Measurements from ENCODE around the gene C5orf46.

C5orf46 gene

GRCh38 chr5:147920420-147921030 lies 14.2 kb upstream of the C5orf46 start:
- Histone ChIP-seq H3K36me3 (ENCODE audit: control insufficient read depth, insufficient read depth, low read length) (no peaks in the 10 kb centered on the region), H3K4me3 (ENCODE audit: low read depth, low read length) (no peak overlapping the region), H3K9ac (ENCODE audit: low read length) (no peak overlapping the region), H3K27me3 (ENCODE audit: control insufficient read depth, insufficient read depth, low read length) (no peaks in the 10 kb centered on the region), H3K4me1 (ENCODE audit: control insufficient read depth, insufficient read depth, low read length) (no peaks in the 10 kb centered on the region; the same call in 1 of the 2 replicates), H3K9me3 (ENCODE audit: control insufficient read depth, insufficient read depth, low read depth, low read length) (no peaks in the 10 kb centered on the region), H3K27ac (ENCODE audit: low read depth, low read length) (no peak overlapping the region)

- no peaks in the 10 kb centered on the region; the same call in 1 of the 2 replicates for H3K4me1 ChIP-seq (ENCODE audit: control insufficient read depth, insufficient read depth, low read length)
- H3K27ac ChIP-seq (ENCODE audit: low read depth, low read length): no peak overlapping the region
- H3K36me3 ChIP-seq (ENCODE audit: control insufficient read depth, insufficient read depth, low read length): no peaks in the 10 kb centered on the region
- no peaks in the 10 kb centered on the region for H3K27me3 ChIP-seq (ENCODE audit: control insufficient read depth, insufficient read depth, low read length)
- no peaks in the 10 kb centered on the region for H3K9me3 ChIP-seq (ENCODE audit: control insufficient read depth, insufficient read depth, low read depth, low read length)
- H3K4me3 ChIP-seq (ENCODE audit: low read depth, low read length): no peak overlapping the region
- no peak overlapping the region for H3K9ac ChIP-seq (ENCODE audit: low read length)
Measured at GRCh38 chr5:147918899-147919298, 12.6 kb upstream of the C5orf46 start.

- H3K9me3 ChIP-seq (ENCODE audit: control insufficient read depth, insufficient read depth, low read depth, low read length): no peaks in the 10 kb centered on the region
- no peak overlapping the region for H3K27ac ChIP-seq (ENCODE audit: low read depth, low read length)
- no peaks in the 10 kb centered on the region; the same call in 1 of the 2 replicates for H3K4me1 ChIP-seq (ENCODE audit: control insufficient read depth, insufficient read depth, low read length)
- H3K4me3 ChIP-seq (ENCODE audit: low read depth, low read length): no peak overlapping the region
- no peaks in the 10 kb centered on the region for H3K36me3 ChIP-seq (ENCODE audit: control insufficient read depth, insufficient read depth, low read length)
- no peak overlapping the region for H3K9ac ChIP-seq (ENCODE audit: low read length)
- H3K27me3 ChIP-seq (ENCODE audit: control insufficient read depth, insufficient read depth, low read length): no peaks in the 10 kb centered on the region
Measured at GRCh38 chr5:147918101-147918685, 11.9 kb upstream of the C5orf46 start.

GRCh38 chr5:147913786-147914185 lies 7.4 kb upstream of the C5orf46 start:
- Histone ChIP-seq H3K9ac (ENCODE audit: low read length) (no peak overlapping the region), H3K4me3 (ENCODE audit: low read depth, low read length) (no peak overlapping the region), H3K27me3 (ENCODE audit: control insufficient read depth, insufficient read depth, low read length) (no peaks in the 10 kb centered on the region), H3K27ac (ENCODE audit: low read depth, low read length) (no peak overlapping the region), H3K9me3 (ENCODE audit: control insufficient read depth, insufficient read depth, low read depth, low read length) (no peaks in the 10 kb centered on the region; the same call in 1 of the 2 replicates), H3K4me1 (ENCODE audit: control insufficient read depth, insufficient read depth, low read length) (no peaks in the 10 kb centered on the region), H3K36me3 (ENCODE audit: control insufficient read depth, insufficient read depth, low read length) (no peaks in the 10 kb centered on the region)

GRCh38 chr5:147912011-147912410 lies 5.7 kb upstream of the C5orf46 start:
- Histone ChIP-seq H3K36me3 (ENCODE audit: control insufficient read depth, insufficient read depth, low read length) (no peaks in the 10 kb centered on the region), H3K27me3 (ENCODE audit: control insufficient read depth, insufficient read depth, low read length) (no peaks in the 10 kb centered on the region), H3K9ac (ENCODE audit: low read length) (no peak overlapping the region), H3K9me3 (ENCODE audit: control insufficient read depth, insufficient read depth, low read depth, low read length) (no peaks in the 10 kb centered on the region; the same call in 1 of the 2 replicates), H3K4me1 (ENCODE audit: control insufficient read depth, insufficient read depth, low read length) (peaks cover 3% of the 10 kb centered on the region; the same call in 1 of the 2 replicates), H3K4me3 (ENCODE audit: low read depth, low read length) (no peak overlapping the region), H3K27ac (ENCODE audit: low read depth, low read length) (no peak overlapping the region)

- H3K36me3 ChIP-seq (ENCODE audit: control insufficient read depth, insufficient read depth, low read length): no peaks in the 10 kb centered on the region
- H3K4me3 ChIP-seq (ENCODE audit: low read depth, low read length): no peak overlapping the region
Measured at GRCh38 chr5:147911427-147911826, 5.1 kb upstream of the C5orf46 start.

GRCh38 chr5:147904110-147904509 lies 2.2 kb downstream of the C5orf46 start:
- H3K27me3 ChIP-seq (ENCODE audit: control insufficient read depth, insufficient read depth, low read length): no peaks in the 10 kb centered on the region
- H3K27ac ChIP-seq (ENCODE audit: low read depth, low read length): no peak overlapping the region
- H3K4me3 ChIP-seq (ENCODE audit: low read depth, low read length): no peak overlapping the region
- no peaks in the 10 kb centered on the region for H3K9me3 ChIP-seq (ENCODE audit: control insufficient read depth, insufficient read depth, low read depth, low read length)
- no peak overlapping the region for H3K9ac ChIP-seq (ENCODE audit: low read length)
- H3K4me1 ChIP-seq (ENCODE audit: control insufficient read depth, insufficient read depth, low read length): peaks cover 15% of the 10 kb centered on the region
- no peaks in the 10 kb centered on the region for H3K36me3 ChIP-seq (ENCODE audit: control insufficient read depth, insufficient read depth, low read length)

More at GRCh38 chr5:147911427-147911826, 5.1 kb upstream of the C5orf46 start:
- Histone ChIP-seq H3K4me1 (ENCODE audit: control insufficient read depth, insufficient read depth, low read length) (peaks cover 3% of the 10 kb centered on the region; the same call in 1 of the 2 replicates), H3K9me3 (ENCODE audit: control insufficient read depth, insufficient read depth, low read depth, low read length) (no peaks in the 10 kb centered on the region; the same call in 1 of the 2 replicates), H3K9ac (ENCODE audit: low read length) (no peak overlapping the region), H3K27ac (ENCODE audit: low read depth, low read length) (no peak overlapping the region), H3K27me3 (ENCODE audit: control insufficient read depth, insufficient read depth, low read length) (no peaks in the 10 kb centered on the region)

- Histone ChIP-seq H3K27ac (ENCODE audit: low read depth, low read length) (no peak overlapping the region), H3K27me3 (ENCODE audit: control insufficient read depth, insufficient read depth, low read length) (no peaks in the 10 kb centered on the region), H3K4me3 (ENCODE audit: low read depth, low read length) (no peak overlapping the region), H3K9ac (ENCODE audit: low read length) (no peak overlapping the region), H3K4me1 (ENCODE audit: control insufficient read depth, insufficient read depth, low read length) (peaks cover 12% of the 10 kb centered on the region), H3K36me3 (ENCODE audit: control insufficient read depth, insufficient read depth, low read length) (no peaks in the 10 kb centered on the region), H3K9me3 (ENCODE audit: control insufficient read depth, insufficient read depth, low read depth, low read length) (no peaks in the 10 kb centered on the region)
Measured at GRCh38 chr5:147902609-147903115, 3.7 kb downstream of the C5orf46 start.

- H3K36me3 ChIP-seq (ENCODE audit: control insufficient read depth, insufficient read depth, low read length): no peaks in the 10 kb centered on the region
- H3K9ac ChIP-seq (ENCODE audit: low read length): no peak overlapping the region
- peak overlapping the region; percentile 18; the same call in 1 of the 2 replicates for H3K27ac ChIP-seq (ENCODE audit: low read depth, low read length)
- H3K9me3 ChIP-seq (ENCODE audit: control insufficient read depth, insufficient read depth, low read depth, low read length): no peaks in the 10 kb centered on the region
- peaks cover 12% of the 10 kb centered on the region for H3K4me1 ChIP-seq (ENCODE audit: control insufficient read depth, insufficient read depth, low read length)
- H3K27me3 ChIP-seq (ENCODE audit: control insufficient read depth, insufficient read depth, low read length): no peaks in the 10 kb centered on the region
- no peak overlapping the region for H3K4me3 ChIP-seq (ENCODE audit: low read depth, low read length)
Measured at GRCh38 chr5:147901599-147902039, 4.7 kb downstream of the C5orf46 start.

GRCh38 chr5:147898875-147899401 lies 7.4 kb downstream of the C5orf46 start:
- no peak overlapping the region for H3K27ac ChIP-seq (ENCODE audit: low read depth, low read length)
- H3K4me1 ChIP-seq (ENCODE audit: control insufficient read depth, insufficient read depth, low read length): peaks cover 17% of the 10 kb centered on the region
- no peak overlapping the region for H3K4me3 ChIP-seq (ENCODE audit: low read depth, low read length)
- H3K36me3 ChIP-seq (ENCODE audit: control insufficient read depth, insufficient read depth, low read length): no peaks in the 10 kb centered on the region
- H3K9me3 ChIP-seq (ENCODE audit: control insufficient read depth, insufficient read depth, low read depth, low read length): no peaks in the 10 kb centered on the region
- no peak overlapping the region for H3K9ac ChIP-seq (ENCODE audit: low read length)
- H3K27me3 ChIP-seq (ENCODE audit: control insufficient read depth, insufficient read depth, low read length): no peaks in the 10 kb centered on the region

- Histone ChIP-seq H3K9me3 (ENCODE audit: control insufficient read depth, insufficient read depth, low read depth, low read length) (no peaks in the 10 kb centered on the region), H3K4me3 (ENCODE audit: low read depth, low read length) (no peak overlapping the region), H3K27ac (ENCODE audit: low read depth, low read length) (no peak overlapping the region), H3K27me3 (ENCODE audit: control insufficient read depth, insufficient read depth, low read length) (no peaks in the 10 kb centered on the region), H3K9ac (ENCODE audit: low read length) (no peak overlapping the region), H3K36me3 (ENCODE audit: control insufficient read depth, insufficient read depth, low read length) (no peaks in the 10 kb centered on the region), H3K4me1 (ENCODE audit: control insufficient read depth, insufficient read depth, low read length) (peaks cover 15% of the 10 kb centered on the region; the same call in 1 of the 2 replicates)
Measured at GRCh38 chr5:147895864-147896263, 10.5 kb downstream of the C5orf46 start.
